Mammary epithelial cell (primary cell): ENCODE data around the gene PHF11.

Experiments used
- EZH2 ChIP-seq: IDR thresholded peaks from 2 replicates; pipeline ENCODE4 v1.6.1; 2012; ENCODE audit warnings: low read length, inconsistent platforms, borderline replicate concordance
- TF ChIP-seq, protein P1 (sequence below), 2 donors: IDR thresholded peaks in 1 of 2; conservative IDR thresholded peaks in 1 of 2; 2 replicates each; pipeline ENCODE4 v1.5.1; 2011 to 2012; ENCODE audit warnings: inconsistent platforms in 2 of 2, low read length in 2 of 2, mild to moderate bottlenecking in 2 of 2, control low read depth in 1 of 2, low read depth in 1 of 2; ENCODE audit not compliant: insufficient read depth in 1 of 2; ENCODE audit errors: extremely low read depth in 1 of 2

DNA sequence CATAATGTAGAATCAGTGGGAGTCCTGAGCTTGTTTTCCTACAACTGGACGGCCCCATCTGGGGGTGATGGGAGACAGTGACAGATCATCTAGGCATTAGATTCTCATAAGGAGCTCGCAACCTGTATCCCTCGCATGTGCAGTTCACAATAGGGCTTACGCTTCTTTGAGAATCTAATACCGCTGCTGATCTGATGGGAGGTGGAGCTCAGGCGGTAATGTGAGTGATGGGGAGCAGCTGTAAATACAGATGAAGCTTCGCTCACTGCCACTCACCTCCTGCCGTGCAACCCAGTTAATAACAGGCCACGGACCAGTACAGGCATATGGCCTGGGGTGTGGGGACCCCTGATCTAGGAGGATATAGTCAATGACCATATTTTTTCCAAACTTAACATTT, 50.8 kb downstream of the PHF11 start:
- TF ChIP-seq, protein P1, sequence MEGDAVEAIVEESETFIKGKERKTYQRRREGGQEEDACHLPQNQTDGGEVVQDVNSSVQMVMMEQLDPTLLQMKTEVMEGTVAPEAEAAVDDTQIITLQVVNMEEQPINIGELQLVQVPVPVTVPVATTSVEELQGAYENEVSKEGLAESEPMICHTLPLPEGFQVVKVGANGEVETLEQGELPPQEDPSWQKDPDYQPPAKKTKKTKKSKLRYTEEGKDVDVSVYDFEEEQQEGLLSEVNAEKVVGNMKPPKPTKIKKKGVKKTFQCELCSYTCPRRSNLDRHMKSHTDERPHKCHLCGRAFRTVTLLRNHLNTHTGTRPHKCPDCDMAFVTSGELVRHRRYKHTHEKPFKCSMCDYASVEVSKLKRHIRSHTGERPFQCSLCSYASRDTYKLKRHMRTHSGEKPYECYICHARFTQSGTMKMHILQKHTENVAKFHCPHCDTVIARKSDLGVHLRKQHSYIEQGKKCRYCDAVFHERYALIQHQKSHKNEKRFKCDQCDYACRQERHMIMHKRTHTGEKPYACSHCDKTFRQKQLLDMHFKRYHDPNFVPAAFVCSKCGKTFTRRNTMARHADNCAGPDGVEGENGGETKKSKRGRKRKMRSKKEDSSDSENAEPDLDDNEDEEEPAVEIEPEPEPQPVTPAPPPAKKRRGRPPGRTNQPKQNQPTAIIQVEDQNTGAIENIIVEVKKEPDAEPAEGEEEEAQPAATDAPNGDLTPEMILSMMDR (conservative IDR thresholded peaks at IDR 0.05 in 1 of 2, IDR thresholded peaks at IDR 0.05 in 1 of 2; ENCODE audit: extremely low read depth in 1 of 2, insufficient read depth in 1 of 2, low read depth in 1 of 2, low read length in 2 of 2), result no peak
- no peak for TF ChIP-seq EZH2
